AG09319 (cell line): Measurements from ENCODE around the gene CDYL.

Experiments
- DNase-seq: peaks from one replicate; pipeline ENCODE4 v3.0.0-alpha.2; 2010; ENCODE audit warnings: low read depth; ENCODE audit errors: extremely low read depth
- CTCF ChIP-seq: IDR thresholded peaks from 2 replicates; pipeline ENCODE4 v1.5.1; 2011; ENCODE audit warnings: low read depth, mild to moderate bottlenecking, inconsistent platforms, low read length, moderate library complexity

Gene CDYL

GRCh38 chr6:4936681-4937041 lies 160.5 kb downstream of the CDYL start:
- peak; percentile 28 for DNase-seq
- TF ChIP-seq CTCF, result peak; percentile 53

- DNase-seq, result no peak
- TF ChIP-seq CTCF, result no peak
Observed at GRCh38 chr6:4937414-4937813, 161.2 kb downstream of the CDYL start.

- DNase-seq, result no peak
- TF ChIP-seq CTCF, result no peak
Observed at GRCh38 chr6:4939241-4939640, 163.0 kb downstream of the CDYL start.

GRCh38 chr6:4940416-4940815 lies 164.2 kb downstream of the CDYL start:
- no peak for DNase-seq
- no peak for TF ChIP-seq CTCF

- DNase-seq, result peak; percentile 85
- no peak for TF ChIP-seq CTCF
Observed at GRCh38 chr6:4941782-4942672, 165.8 kb downstream of the CDYL start.

GRCh38 chr6:4942673-4943009 lies 166.4 kb downstream of the CDYL start:
- DNase-seq, result no peak
- no peak for TF ChIP-seq CTCF

- TF ChIP-seq CTCF, result no peak
- DNase-seq, result no peak
Observed at GRCh38 chr6:4943716-4944115, 167.5 kb downstream of the CDYL start.
